B cell (primary cell): Measurements from ENCODE around the gene PDLIM1. TPM values are rescaled to one million over a fixed set of nuclear protein-coding genes. Genes with fewer than 3 reads are reported as not detected.

Experiments used
- ATAC-seq: fragments of 200-7000 bp; cut with Tn5 transposase; one replicate; pipeline ENCODE4 v1.10.0; 2021; ENCODE audit warnings: low read depth, mild to moderate bottlenecking, moderate number of reproducible peaks, moderate library complexity
- CTCF ChIA-PET: fragments of 350-600 bp; sonication (Branson Sonifier 250); formaldehyde crosslinking; loops from one replicate; lab custom pipeline; 2021; ENCODE audit warnings: antibody characterized with exemption, inconsistent platforms; lab: Charles Lee
- POLR2A ChIA-PET: fragments of 350-600 bp; sonication (Branson Sonifier 250); formaldehyde crosslinking; loops from one replicate; lab custom pipeline; 2021; ENCODE audit warnings: antibody characterized with exemption; lab: Charles Lee
- DNase-seq: peaks from one replicate; pipeline ENCODE4 v3.0.0; 2013
- H2AFZ ChIP-seq: 2 replicates; pipeline ENCODE4 v1.6.1; 2012; ENCODE audit warnings: mild to moderate bottlenecking, low read depth, low read length; ENCODE audit not compliant: insufficient read depth, poor library complexity, severe bottlenecking
- H3K27ac ChIP-seq, 2 donors: 1 replicate in 1 of 2; 2 replicates in 1 of 2; pipeline ENCODE4 v1.5.1; 2012 to 2013; ENCODE audit warnings: low read length in 2 of 2, mild to moderate bottlenecking in 2 of 2, moderate library complexity in 1 of 2
- H3K27me3 ChIP-seq, 4 experiments: fragments of 200-600 bp in 1 of 4; sonication (generic) in 1 of 4; replicated peaks in 1 of 4; 1 replicate in 2 of 4; 2 replicates in 2 of 4; pipeline versions ENCODE4 v1.6.1 to v1.7.0; 2013 to 2016; ENCODE audit warnings: low read length in 3 of 4, mild to moderate bottlenecking in 2 of 4, mixed read lengths in 1 of 4, moderate library complexity in 1 of 4; ENCODE audit not compliant: insufficient read depth in 4 of 4, control insufficient read depth in 3 of 4; ENCODE audit errors: control extremely low read depth in 1 of 4
- H3K36me3 ChIP-seq, 2 experiments: replicated peaks in 1 of 2; 1 replicate in 1 of 2; 2 replicates in 1 of 2; pipeline versions ENCODE4 v1.6.1 to v1.7.1; 2013; ENCODE audit warnings: low read length in 1 of 2; ENCODE audit not compliant: insufficient read depth in 2 of 2, control insufficient read depth in 1 of 2; ENCODE audit errors: control extremely low read depth in 1 of 2, extremely low read depth in 1 of 2
- H3K4me1 ChIP-seq, 2 donors: fragments of 200-600 bp in 1 of 2; sonication (generic) in 1 of 2; 1 replicate in 1 of 2; 2 replicates in 1 of 2; pipeline versions ENCODE4 v1.5.1 to v1.6.1; 2013 to 2017; ENCODE audit warnings: low read length in 2 of 2; ENCODE audit not compliant: control insufficient read depth in 2 of 2, insufficient read depth in 2 of 2
- H3K4me2 ChIP-seq: replicated peaks from 2 replicates; pipeline ENCODE3; 2012; ENCODE audit warnings: mild to moderate bottlenecking, low read depth, low read length; ENCODE audit not compliant: poor library complexity, severe bottlenecking
- H3K4me3 ChIP-seq, 5 experiments: fragments of 200-600 bp in 1 of 5; sonication (generic) in 1 of 5; 1 replicate in 3 of 5; 2 replicates in 2 of 5; pipeline versions ENCODE4 v1.5.1 to v1.7.0; 2011 to 2016; ENCODE audit warnings: low read length in 4 of 5, mild to moderate bottlenecking in 4 of 5, low read depth in 2 of 5, control low read depth in 1 of 5, moderate library complexity in 1 of 5; ENCODE audit not compliant: insufficient read depth in 1 of 5; ENCODE audit errors: control extremely low read depth in 1 of 5, extremely low read depth in 1 of 5
- H3K79me2 ChIP-seq: fragments of 200-600 bp; sonication (generic); one replicate; pipeline ENCODE4 v1.6.0; 2016; ENCODE audit warnings: low read length; ENCODE audit not compliant: control insufficient read depth, insufficient read depth
- H3K9ac ChIP-seq: fragments of 200-600 bp; sonication (generic); 2 replicates; pipeline ENCODE4 v1.6.1; 2017; ENCODE audit warnings: mild to moderate bottlenecking, low read length, moderate library complexity
- H3K9me3 ChIP-seq, 3 donors: one replicate each; pipeline versions ENCODE4 v1.6.1 to v1.7.1; 2013; ENCODE audit warnings: low read length in 2 of 3; ENCODE audit not compliant: control insufficient read depth in 2 of 3, insufficient read depth in 1 of 3; ENCODE audit errors: control extremely low read depth in 1 of 3
- H4K20me1 ChIP-seq: 2 replicates; pipeline ENCODE4 v1.6.0; 2012; ENCODE audit warnings: mild to moderate bottlenecking, low read length; ENCODE audit not compliant: insufficient read depth, control insufficient read depth, poor library complexity, severe bottlenecking
- H3K27ac Mint-ChIP-seq: one replicate; pipeline ENCODE4 v1.8.0; 2021; ENCODE audit warnings: mixed read lengths
- H3K27me3 Mint-ChIP-seq: one replicate; pipeline ENCODE4 v1.8.0; 2021; ENCODE audit warnings: mixed read lengths
- H3K4me1 Mint-ChIP-seq: one replicate; pipeline ENCODE4 v1.8.0; 2021; ENCODE audit warnings: mixed read lengths
- H3K4me3 Mint-ChIP-seq: one replicate; pipeline ENCODE4 v1.8.0; 2021; ENCODE audit warnings: mixed read lengths
- H3K9me3 Mint-ChIP-seq: one replicate; pipeline ENCODE4 v1.8.0; 2022; ENCODE audit warnings: mixed read lengths; ENCODE audit not compliant: insufficient read depth
- EZH2 ChIP-seq: IDR thresholded peaks from 2 replicates; pipeline ENCODE4 v1.6.1; 2012; ENCODE audit warnings: borderline replicate concordance, low read depth, mild to moderate bottlenecking, moderate library complexity, low read length; ENCODE audit not compliant: insufficient read depth, poor library complexity, severe bottlenecking
- WGBS: methylation state at CpG from one replicate; pipeline ENCODE4 v1.1.5; 2013; ENCODE audit warnings: missing lambda C conversion rate; ENCODE audit not compliant: insufficient coverage; 5-methylcytosine and 5-hydroxymethylcytosine counted together
- intact Hi-C: fragments of 100-400 bp; cut with micrococcal nuclease; formaldehyde crosslinking; loops from one replicate; pipeline ENCODE4 v1.10.0; 2022
- polyA plus RNA-seq: library from polyadenylated mRNA; depleted of rRNA; stranded (reverse); fragments of >200 nt; gene quantifications from 2 replicates; pipeline ENCODE4 v1.2.3, GENCODE V29; 2012
- total RNA-seq, 2 donors: library from RNA; stranded (reverse); fragments of 120-200 nt in 1 of 2; gene quantifications; 1 replicate in 1 of 2; 2 replicates in 1 of 2; pipeline versions ENCODE4 v1.2.3 to v1.2.4, GENCODE V29; 2013 to 2022
- TF ChIP-seq, protein P1 (sequence below): fragments of 200-600 bp; IDR thresholded peaks from one replicate; pipeline ENCODE4 v1.8.0; 2022; ENCODE audit warnings: antibody characterized with exemption, mild to moderate bottlenecking

The PDLIM1 gene
- total and polyA plus RNA-seq, 2 donors (not counting 1 experiment from before 2014, with no cell fraction given): 123 to 135 TPM

DNA sequence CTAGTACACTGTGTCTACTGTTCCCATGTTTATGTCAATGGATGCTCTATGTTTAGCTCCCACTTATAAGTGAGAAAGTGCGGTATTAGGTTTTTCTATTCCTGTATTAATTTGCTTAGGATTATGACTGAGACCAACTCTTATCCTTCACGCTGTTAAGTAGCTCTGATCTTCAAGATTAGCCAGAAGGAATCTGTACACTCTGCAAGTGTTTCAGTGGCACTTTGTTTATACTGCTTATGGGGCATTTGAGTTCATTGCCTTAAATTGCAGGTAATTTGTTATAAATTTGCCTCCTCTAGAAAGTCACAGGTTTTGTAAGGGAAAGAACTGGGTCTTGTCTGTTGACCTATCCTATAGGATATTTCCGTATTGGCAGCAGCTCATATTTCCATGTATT, 103.2 kb downstream of the PDLIM1 start:
- Mint-ChIP-seq H3K27ac (no peak overlapping the region), H3K9me3 (no peaks in the 10 kb centered on the region), H3K4me1 (peaks cover 7% of the 10 kb centered on the region), H3K27me3 (no peaks in the 10 kb centered on the region), H3K4me3 (no peak overlapping the region)
- intact Hi-C loops: no loop called here
- WGBS: 100% methylated on average over 1 of the region's 3 CpGs
- POLR2A ChIA-PET: no interaction called here
- ATAC-seq (no peak), DNase-seq (no peak)
- CTCF ChIA-PET: interaction anchor here (1.0 to 1.6 kb wide), 3 partner anchors 41 to 59 kb away, joined by 3 to 4 read pairs (median 4); no protein-coding TSS in a partner anchor
- H2AFZ ChIP-seq: no peak overlapping the region
- H3K4me3 ChIP-seq: no peak overlapping the region
- H3K4me1 ChIP-seq: peaks cover 0 to 7% of the 10 kb centered on the region in 2 donors
- H3K36me3 ChIP-seq: no peaks in the 10 kb centered on the region
- TF ChIP-seq, protein P1, sequence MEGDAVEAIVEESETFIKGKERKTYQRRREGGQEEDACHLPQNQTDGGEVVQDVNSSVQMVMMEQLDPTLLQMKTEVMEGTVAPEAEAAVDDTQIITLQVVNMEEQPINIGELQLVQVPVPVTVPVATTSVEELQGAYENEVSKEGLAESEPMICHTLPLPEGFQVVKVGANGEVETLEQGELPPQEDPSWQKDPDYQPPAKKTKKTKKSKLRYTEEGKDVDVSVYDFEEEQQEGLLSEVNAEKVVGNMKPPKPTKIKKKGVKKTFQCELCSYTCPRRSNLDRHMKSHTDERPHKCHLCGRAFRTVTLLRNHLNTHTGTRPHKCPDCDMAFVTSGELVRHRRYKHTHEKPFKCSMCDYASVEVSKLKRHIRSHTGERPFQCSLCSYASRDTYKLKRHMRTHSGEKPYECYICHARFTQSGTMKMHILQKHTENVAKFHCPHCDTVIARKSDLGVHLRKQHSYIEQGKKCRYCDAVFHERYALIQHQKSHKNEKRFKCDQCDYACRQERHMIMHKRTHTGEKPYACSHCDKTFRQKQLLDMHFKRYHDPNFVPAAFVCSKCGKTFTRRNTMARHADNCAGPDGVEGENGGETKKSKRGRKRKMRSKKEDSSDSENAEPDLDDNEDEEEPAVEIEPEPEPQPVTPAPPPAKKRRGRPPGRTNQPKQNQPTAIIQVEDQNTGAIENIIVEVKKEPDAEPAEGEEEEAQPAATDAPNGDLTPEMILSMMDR: no peak
- TF ChIP-seq EZH2: no peak
- no peak overlapping the region for H3K27ac ChIP-seq
- no peaks in the 10 kb centered on the region for H3K27me3 ChIP-seq
- no peaks in the 10 kb centered on the region for H3K79me2 ChIP-seq
- H3K4me2 ChIP-seq: no peak overlapping the region
- no peak overlapping the region for H3K9ac ChIP-seq
- H3K9me3 ChIP-seq: no peaks in the 10 kb centered on the region
- no peaks in the 10 kb centered on the region for H4K20me1 ChIP-seq

Other genes starting within 250 kb of the PDLIM1 start
- gene CYP2C8, start 221.5 kb downstream of the PDLIM1 start, total RNA-seq: 1.4 and 1.9 TPM in 2 replicates
- 2.1 and 3.5 TPM in 2 replicates for gene CYP2C8, start 221.5 kb downstream of the PDLIM1 start, polyA plus RNA-seq
- gene ACSM6, start 96.8 kb downstream of the PDLIM1 start, total RNA-seq: not detected in 2 replicates
- not detected in 2 replicates for gene ACSM6, start 96.8 kb downstream of the PDLIM1 start, polyA plus RNA-seq